ENCODE results near the gene SBK3. TPM values are rescaled to one million over a fixed set of nuclear protein-coding genes. Genes with fewer than 3 reads are reported as not detected.

SBK3 gene
- polyA plus RNA-seq, 1 donor (not counting 4 experiments of a cell fraction or from before 2014, with no cell fraction given) = not detected

DNA sequence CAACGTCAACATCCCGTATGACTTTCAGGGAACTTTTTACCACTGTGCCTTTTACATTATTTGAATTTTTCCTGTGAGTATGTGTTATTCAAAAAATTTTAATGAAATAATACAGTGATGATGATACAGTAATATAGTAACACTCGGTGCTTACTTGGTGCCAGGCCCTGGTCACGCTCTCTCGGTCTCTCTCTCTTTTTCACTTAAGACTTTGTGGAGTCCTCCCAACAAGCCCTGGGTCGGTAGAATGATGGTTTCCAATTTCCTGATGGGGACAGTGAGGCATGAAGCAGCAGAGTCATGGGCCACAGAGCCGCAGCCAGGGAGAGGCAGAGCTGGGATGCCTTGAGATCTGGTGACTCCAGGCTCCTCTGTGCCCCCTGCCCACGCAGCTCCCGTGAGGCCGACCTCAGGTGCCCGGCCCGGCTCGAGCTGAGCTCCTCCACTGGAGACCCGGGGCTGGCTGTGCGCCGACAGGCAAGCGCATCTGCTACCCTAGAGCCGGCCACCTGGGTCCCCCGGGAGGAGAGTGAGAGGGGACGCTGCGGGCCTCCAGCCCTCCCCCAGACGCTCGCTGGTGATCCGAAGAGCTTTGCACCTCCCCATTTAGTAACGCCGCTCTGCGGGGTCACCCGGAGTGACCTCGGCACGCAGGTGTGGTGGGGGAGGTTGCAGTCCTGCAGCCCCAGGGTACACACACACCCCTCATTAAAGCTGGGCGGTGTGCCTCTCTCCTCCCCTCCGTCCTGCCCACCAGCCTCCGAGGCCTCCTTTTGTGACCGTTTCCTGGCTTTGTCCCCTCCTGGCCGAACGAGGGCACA is 4.4 kb upstream of the SBK3 start:
- FAIRE-seq (no peak), DNase-seq (ENCODE audit: low read depth, low spot score) (no peak)
- Histone ChIP-seq H3K79me2 (ENCODE audit: control insufficient read depth, insufficient read depth, low read length) (no peaks in the 10 kb centered on the region), H3K4me1 (ENCODE audit: control insufficient read depth, extremely low read depth, insufficient read depth, low read length) (peaks cover 3% of the 10 kb centered on the region), H3K4me2 (ENCODE audit: control insufficient read depth, extremely low read depth, insufficient read depth, low read depth, low read length) (peak overlapping the region; percentile 32), H3K9ac (ENCODE audit: control insufficient read depth, extremely low read depth, insufficient read depth, low read length) (no peak overlapping the region), H3K27me3 (ENCODE audit: control insufficient read depth, extremely low read depth, insufficient read depth, low read length) (no peaks in the 10 kb centered on the region), H3K4me3 (ENCODE audit: control insufficient read depth in 2 of 3, extremely low read depth in 1 of 3, insufficient read depth in 2 of 3, low read depth in 1 of 3, low read length in 3 of 3) (no peak overlapping the region), H3K9me1 (ENCODE audit: control insufficient read depth, extremely low read depth, insufficient read depth, low read length) (no peaks in the 10 kb centered on the region), H3K27ac (ENCODE audit: control insufficient read depth, insufficient read depth, low read length) (no peak overlapping the region), H3K9me3 (ENCODE audit: control insufficient read depth, low read depth, low read length) (no peaks in the 10 kb centered on the region), H2AFZ (ENCODE audit: control insufficient read depth, low read length) (no peak overlapping the region), H3K36me3 (ENCODE audit: control insufficient read depth in 2 of 2, extremely low read depth in 1 of 2, insufficient read depth in 2 of 2, low read length in 2 of 2) (no peaks in the 10 kb centered on the region), H4K20me1 (ENCODE audit: control insufficient read depth, extremely low read depth, insufficient read depth, low read length) (no peaks in the 10 kb centered on the region)
- TF ChIP-seq, protein P1, sequence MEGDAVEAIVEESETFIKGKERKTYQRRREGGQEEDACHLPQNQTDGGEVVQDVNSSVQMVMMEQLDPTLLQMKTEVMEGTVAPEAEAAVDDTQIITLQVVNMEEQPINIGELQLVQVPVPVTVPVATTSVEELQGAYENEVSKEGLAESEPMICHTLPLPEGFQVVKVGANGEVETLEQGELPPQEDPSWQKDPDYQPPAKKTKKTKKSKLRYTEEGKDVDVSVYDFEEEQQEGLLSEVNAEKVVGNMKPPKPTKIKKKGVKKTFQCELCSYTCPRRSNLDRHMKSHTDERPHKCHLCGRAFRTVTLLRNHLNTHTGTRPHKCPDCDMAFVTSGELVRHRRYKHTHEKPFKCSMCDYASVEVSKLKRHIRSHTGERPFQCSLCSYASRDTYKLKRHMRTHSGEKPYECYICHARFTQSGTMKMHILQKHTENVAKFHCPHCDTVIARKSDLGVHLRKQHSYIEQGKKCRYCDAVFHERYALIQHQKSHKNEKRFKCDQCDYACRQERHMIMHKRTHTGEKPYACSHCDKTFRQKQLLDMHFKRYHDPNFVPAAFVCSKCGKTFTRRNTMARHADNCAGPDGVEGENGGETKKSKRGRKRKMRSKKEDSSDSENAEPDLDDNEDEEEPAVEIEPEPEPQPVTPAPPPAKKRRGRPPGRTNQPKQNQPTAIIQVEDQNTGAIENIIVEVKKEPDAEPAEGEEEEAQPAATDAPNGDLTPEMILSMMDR (optimal IDR thresholded peaks at IDR 0.05 in 1 of 3, IDR thresholded peaks at IDR 0.05 in 1 of 3, conservative IDR thresholded peaks at IDR 0.05 in 1 of 3; ENCODE audit: extremely low read depth in 1 of 3, insufficient read depth in 2 of 3, low read length in 3 of 3) = no peak
- TF ChIP-seq EZH2 (IDR thresholded peaks at IDR 0.05; ENCODE audit: low read length) = no peak
- dilution Hi-C loops (cut with MboI; ENCODE audit: extremely low pct_ligation_motif_present, low sequenced_read_pairs) = no loop called here

DNA sequence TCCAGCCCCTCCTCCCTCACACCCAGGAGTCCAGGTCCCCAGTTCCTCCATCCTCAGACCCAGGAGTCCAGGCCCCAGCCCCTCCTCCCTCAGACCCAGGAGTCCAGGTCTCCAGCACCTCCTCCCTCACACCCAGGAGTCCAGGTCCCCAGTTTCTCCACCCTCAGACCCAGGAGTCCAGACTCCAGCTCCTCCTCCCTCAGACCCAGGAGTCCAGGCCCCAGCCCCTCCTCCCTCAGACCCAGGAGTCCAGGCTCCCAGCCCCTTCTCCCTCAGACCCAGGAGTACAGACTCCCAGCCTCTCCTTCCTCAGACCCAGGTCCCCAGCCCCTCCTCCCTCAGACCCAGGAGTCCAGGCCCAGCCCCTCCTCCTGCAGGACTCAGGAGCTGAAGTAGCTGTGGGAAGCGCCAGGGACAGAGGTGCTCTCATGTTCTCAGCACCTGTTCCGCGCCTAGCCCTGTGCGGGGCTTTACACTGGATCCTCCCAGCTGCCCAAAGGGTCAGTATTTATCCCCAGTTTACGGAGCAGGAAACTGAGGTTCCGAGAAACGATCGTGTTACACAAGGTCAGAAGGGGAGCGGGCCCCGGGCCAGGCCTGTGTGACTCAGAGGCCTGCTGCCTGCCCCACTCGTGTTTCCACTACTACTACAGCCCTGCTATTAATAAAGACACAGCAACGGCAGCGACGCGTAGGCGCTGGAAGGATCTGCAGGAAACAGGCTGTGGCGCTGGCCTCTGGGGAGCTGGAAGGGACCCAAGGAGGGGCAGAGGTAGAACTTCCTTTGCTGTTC is 1.7 kb upstream of the SBK3 start:
- Histone ChIP-seq H3K27me3 (ENCODE audit: control insufficient read depth, extremely low read depth, insufficient read depth, low read length) (no peaks in the 10 kb centered on the region), H3K9me1 (ENCODE audit: control insufficient read depth, extremely low read depth, insufficient read depth, low read length) (no peaks in the 10 kb centered on the region), H4K20me1 (ENCODE audit: control insufficient read depth, extremely low read depth, insufficient read depth, low read length) (no peaks in the 10 kb centered on the region), H3K4me2 (ENCODE audit: control insufficient read depth, extremely low read depth, insufficient read depth, low read depth, low read length) (no peak overlapping the region), H3K27ac (ENCODE audit: control insufficient read depth, insufficient read depth, low read length) (no peak overlapping the region), H3K36me3 (ENCODE audit: control insufficient read depth in 2 of 2, extremely low read depth in 1 of 2, insufficient read depth in 2 of 2, low read length in 2 of 2) (no peaks in the 10 kb centered on the region), H3K9ac (ENCODE audit: control insufficient read depth, extremely low read depth, insufficient read depth, low read length) (no peak overlapping the region), H3K79me2 (ENCODE audit: control insufficient read depth, insufficient read depth, low read length) (no peaks in the 10 kb centered on the region), H3K4me3 (ENCODE audit: control insufficient read depth in 2 of 3, extremely low read depth in 1 of 3, insufficient read depth in 2 of 3, low read depth in 1 of 3, low read length in 3 of 3) (no peak overlapping the region), H3K4me1 (ENCODE audit: control insufficient read depth, extremely low read depth, insufficient read depth, low read length) (peaks cover 3% of the 10 kb centered on the region), H3K9me3 (ENCODE audit: control insufficient read depth, low read depth, low read length) (no peaks in the 10 kb centered on the region), H2AFZ (ENCODE audit: control insufficient read depth, low read length) (no peak overlapping the region)
- FAIRE-seq (no peak), DNase-seq (ENCODE audit: low read depth, low spot score) (no peak)
- dilution Hi-C loops (cut with MboI; ENCODE audit: extremely low pct_ligation_motif_present, low sequenced_read_pairs) = no loop called here
- TF ChIP-seq, protein P1 (optimal IDR thresholded peaks at IDR 0.05 in 1 of 3, IDR thresholded peaks at IDR 0.05 in 1 of 3, conservative IDR thresholded peaks at IDR 0.05 in 1 of 3; ENCODE audit: extremely low read depth in 1 of 3, insufficient read depth in 2 of 3, low read length in 3 of 3) = no peak

Measured in keratinocyte (primary cell).